ENCODE results near the gene HOXA4. TPM values are rescaled to one million over a fixed set of nuclear protein-coding genes. Genes with fewer than 3 reads are reported as not detected.

The HOXA4 gene
- polyA plus RNA-seq, 1 experiment, result 1.3 TPM

DNA sequence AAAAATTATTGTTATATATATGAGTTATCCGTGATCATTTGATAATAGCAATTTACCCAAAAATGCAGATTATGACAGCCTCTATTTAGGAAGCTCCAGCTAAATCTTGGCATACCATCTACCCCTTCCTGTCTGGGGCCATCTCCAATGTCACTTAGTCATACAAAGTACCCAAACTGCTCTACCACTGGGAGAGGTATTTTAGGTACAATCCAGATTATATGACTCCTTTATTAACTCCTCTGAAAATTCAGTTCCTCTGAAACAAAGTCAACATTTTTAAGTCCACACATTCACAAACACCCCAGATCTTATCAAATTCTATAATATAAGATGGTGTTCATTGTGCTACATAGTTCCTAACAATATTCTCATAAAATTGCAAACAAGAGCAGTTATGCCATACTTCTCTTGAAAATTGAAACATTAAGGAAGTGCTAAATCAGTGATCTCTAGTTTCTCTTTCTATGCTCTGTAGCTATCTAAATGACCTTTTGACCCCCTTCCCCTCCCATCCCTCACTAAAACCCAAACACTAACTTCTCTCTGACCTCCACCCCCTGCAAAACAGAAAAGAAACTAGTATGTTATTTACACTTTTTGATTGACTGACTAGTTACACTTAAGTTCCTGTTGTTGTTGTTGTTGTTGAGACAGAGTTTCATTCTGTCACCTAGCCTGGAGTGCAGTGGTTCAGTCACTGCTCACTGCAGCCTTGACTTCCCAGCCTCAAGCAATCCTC, 51.2 kb downstream of the HOXA4 start:
- DNase-seq (ENCODE audit: low read depth), result no peak
- ChIA-PET CTCF (interaction anchor here (0.6 to 1.0 kb wide), 2 partner anchors 17 to 325 kb away, joined by 3 read pairs; partner anchors contain the start of gene HOXA1), POLR2A (no interaction called here)
- H3K36me3 ChIP-seq (ENCODE audit: control insufficient read depth, insufficient read depth, low read length), result no peaks in the 10 kb centered on the region
- H3K4me3 ChIP-seq (ENCODE audit: low read depth, low read length), result no peak overlapping the region
- TF ChIP-seq, protein P1, sequence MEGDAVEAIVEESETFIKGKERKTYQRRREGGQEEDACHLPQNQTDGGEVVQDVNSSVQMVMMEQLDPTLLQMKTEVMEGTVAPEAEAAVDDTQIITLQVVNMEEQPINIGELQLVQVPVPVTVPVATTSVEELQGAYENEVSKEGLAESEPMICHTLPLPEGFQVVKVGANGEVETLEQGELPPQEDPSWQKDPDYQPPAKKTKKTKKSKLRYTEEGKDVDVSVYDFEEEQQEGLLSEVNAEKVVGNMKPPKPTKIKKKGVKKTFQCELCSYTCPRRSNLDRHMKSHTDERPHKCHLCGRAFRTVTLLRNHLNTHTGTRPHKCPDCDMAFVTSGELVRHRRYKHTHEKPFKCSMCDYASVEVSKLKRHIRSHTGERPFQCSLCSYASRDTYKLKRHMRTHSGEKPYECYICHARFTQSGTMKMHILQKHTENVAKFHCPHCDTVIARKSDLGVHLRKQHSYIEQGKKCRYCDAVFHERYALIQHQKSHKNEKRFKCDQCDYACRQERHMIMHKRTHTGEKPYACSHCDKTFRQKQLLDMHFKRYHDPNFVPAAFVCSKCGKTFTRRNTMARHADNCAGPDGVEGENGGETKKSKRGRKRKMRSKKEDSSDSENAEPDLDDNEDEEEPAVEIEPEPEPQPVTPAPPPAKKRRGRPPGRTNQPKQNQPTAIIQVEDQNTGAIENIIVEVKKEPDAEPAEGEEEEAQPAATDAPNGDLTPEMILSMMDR (IDR thresholded peaks at IDR 0.05; ENCODE audit: insufficient read depth, low read depth, low read length), result no peak
- no peaks in the 10 kb centered on the region for H3K27me3 ChIP-seq (ENCODE audit: control insufficient read depth, insufficient read depth, low read length)

DNA sequence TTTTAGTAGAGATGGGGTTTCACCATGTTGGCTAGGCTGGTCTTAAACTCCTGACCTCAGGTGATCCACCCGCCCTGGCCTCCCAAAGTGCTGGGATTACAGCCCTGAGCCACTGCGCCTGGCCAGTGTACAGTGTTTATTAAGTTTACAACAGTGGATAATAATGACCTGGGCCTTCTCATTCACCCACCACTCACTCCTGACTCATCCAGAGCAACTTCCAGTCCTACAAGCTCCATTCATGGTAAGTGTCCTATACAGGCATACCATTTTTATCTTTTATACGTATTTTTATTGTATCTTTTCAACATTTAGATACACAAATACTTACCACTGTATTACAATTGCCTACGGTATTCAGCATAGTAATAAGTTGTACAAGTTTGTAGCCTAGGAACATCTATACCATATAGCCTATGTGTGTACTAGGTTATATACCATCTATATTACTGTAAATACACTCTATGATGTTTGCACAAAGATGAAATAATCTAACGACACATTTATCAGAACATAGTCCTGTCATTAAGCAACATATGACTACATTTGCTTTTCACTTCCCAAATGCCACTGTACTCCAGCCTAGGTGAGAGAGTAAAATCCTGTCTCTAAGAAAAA, 51.8 kb downstream of the HOXA4 start:
- no peaks in the 10 kb centered on the region for H3K27me3 ChIP-seq (ENCODE audit: control insufficient read depth, insufficient read depth, low read length)
- TF ChIP-seq, protein P1 (IDR thresholded peaks at IDR 0.05; ENCODE audit: insufficient read depth, low read depth, low read length), result no peak
- CTCF ChIA-PET, result interaction anchor here (1.0 kb wide), 1 partner anchor 18 kb away, joined by 3 read pairs; the partner anchor contains the start of gene HOXA1
- POLR2A ChIA-PET, result no interaction called here
- no peaks in the 10 kb centered on the region for H3K36me3 ChIP-seq (ENCODE audit: control insufficient read depth, insufficient read depth, low read length)
- DNase-seq (ENCODE audit: low read depth), result no peak
- H3K4me3 ChIP-seq (ENCODE audit: low read depth, low read length), result no peak overlapping the region

Small RNAs within 50 kb of the gene (small RNA-seq; reads per million reads assigned to genes)
- not detected for gene AC004080.5 (ENCODE audit: insufficient read length, low read depth, low replicate concordance)
- not detected for gene RF01977 (ENCODE audit: insufficient read length, low read depth, low replicate concordance)

Other genes with a start within 250 kb of the HOXA4 start
- gene HOXA1, start 34.8 kb downstream of the HOXA4 start, polyA plus RNA-seq (2011; rRNA removed), result 0.91 and 1.0 TPM in 2 replicates
- gene HOXA2, start 28.1 kb downstream of the HOXA4 start, polyA plus RNA-seq (2011; rRNA removed), result 0.09 and 0.13 TPM in 2 replicates
- 1.2 and 1.7 TPM in 2 replicates for gene HOXA5, start 12.9 kb upstream of the HOXA4 start, polyA plus RNA-seq (2011; rRNA removed)
- gene HOXA6, start 17.0 kb upstream of the HOXA4 start, polyA plus RNA-seq (2011; rRNA removed), result 0.45 and 0.77 TPM in 2 replicates
- gene HOXA3, start 21.8 kb upstream of the HOXA4 start, polyA plus RNA-seq (2011; rRNA removed), result 0.09 and 0.15 TPM in 2 replicates
- 3.8 and 4.4 TPM in 2 replicates for gene HOXA7, start 25.9 kb upstream of the HOXA4 start, polyA plus RNA-seq (2011; rRNA removed)
- gene HOXA9, start 34.8 kb upstream of the HOXA4 start, polyA plus RNA-seq (2011; rRNA removed), result 12.6 and 15.0 TPM in 2 replicates
- 54.7 and 59.6 TPM in 2 replicates for gene HOXA10, start 43.6 kb upstream of the HOXA4 start, polyA plus RNA-seq (2011; rRNA removed)
- gene HOXA11, start 54.5 kb upstream of the HOXA4 start, polyA plus RNA-seq (2011; rRNA removed), result 27.7 and 34.0 TPM in 2 replicates
- gene HOXA13, start 69.3 kb upstream of the HOXA4 start, polyA plus RNA-seq (2011; rRNA removed), result 4.6 and 9.2 TPM in 2 replicates
- gene EVX1, start 112.0 kb upstream of the HOXA4 start, polyA plus RNA-seq (2011; rRNA removed), result not detected in 2 replicates

Measured in BJ (cell line).